ENCODE results near the gene ALPL.

ALPL gene

DNA sequence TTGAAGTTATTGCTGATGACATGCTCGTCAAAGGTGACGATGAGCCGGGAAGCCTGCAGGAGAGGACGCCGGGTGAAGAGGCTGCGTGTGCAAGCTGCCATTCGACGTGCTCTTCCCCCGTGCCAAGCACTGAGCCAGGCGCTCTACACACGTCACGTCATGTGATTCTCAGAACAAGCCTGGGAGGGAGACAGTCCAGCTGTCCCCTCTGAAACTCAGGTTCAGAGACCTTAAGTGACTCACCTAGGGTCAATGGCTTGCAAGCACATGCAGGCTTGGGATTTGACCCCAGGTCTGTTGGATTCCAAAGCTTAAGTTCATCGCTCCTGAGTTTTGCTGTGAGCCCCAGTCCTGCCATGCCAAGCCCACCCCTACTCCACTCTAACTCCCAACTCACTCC, 102.8 kb downstream of the ALPL start:
- H4K20me1 ChIP-seq (ENCODE audit: low read depth, low read length), result no peaks in the 10 kb centered on the region
- H3F3A ChIP-seq (ENCODE audit: insufficient read depth), result no peaks in the 10 kb centered on the region
- no peaks in the 10 kb centered on the region for H3K36me3 ChIP-seq (ENCODE audit: low read length)
- no peak overlapping the region for H3K27ac ChIP-seq (ENCODE audit: low read depth, low read length)
- no peak for TF ChIP-seq CTCF (IDR thresholded peaks at IDR 0.05; ENCODE audit: insufficient read depth, low read length, poor library complexity, severe bottlenecking)
- no peak for TF ChIP-seq EZH2phosphoT487 (conservative IDR thresholded peaks at IDR 0.05; ENCODE audit: low read length)
- no peak overlapping the region for H3K9ac ChIP-seq (ENCODE audit: low read length)
- H3K4me2 ChIP-seq (ENCODE audit: low read depth, low read length, poor library complexity, severe bottlenecking), result no peak overlapping the region
- H3K9me2 ChIP-seq (replicated peaks; ENCODE audit: insufficient read depth, low read length), result no peaks in the 10 kb centered on the region
- no peaks in the 10 kb centered on the region for H3K27me3 ChIP-seq (ENCODE audit: low read length)
- H3K9me3 ChIP-seq (ENCODE audit: insufficient read depth, low read length), result no peaks in the 10 kb centered on the region
- no peak overlapping the region for H3K4me3 ChIP-seq (ENCODE audit: insufficient read depth, low read length, poor library complexity, severe bottlenecking)
- no peak overlapping the region for H2AFZ ChIP-seq (ENCODE audit: low read depth, low read length, severe bottlenecking)
- no peaks in the 10 kb centered on the region for H3K79me2 ChIP-seq (ENCODE audit: insufficient read depth, low read length)

GRCh38 chr1:21613072-21613867, 104.0 kb downstream of the ALPL start:
- H3K9me2 ChIP-seq (replicated peaks; ENCODE audit: insufficient read depth, low read length), result no peaks in the 10 kb centered on the region
- no peak overlapping the region for H3K9ac ChIP-seq (ENCODE audit: low read length)
- H2AFZ ChIP-seq (ENCODE audit: low read depth, low read length, severe bottlenecking), result no peak overlapping the region
- no peaks in the 10 kb centered on the region for H3F3A ChIP-seq (ENCODE audit: insufficient read depth)
- no peak overlapping the region for H3K27ac ChIP-seq (ENCODE audit: low read depth, low read length)
- H3K36me3 ChIP-seq (ENCODE audit: low read length), result no peaks in the 10 kb centered on the region
- no peaks in the 10 kb centered on the region for H3K9me3 ChIP-seq (ENCODE audit: insufficient read depth, low read length)
- H3K79me2 ChIP-seq (ENCODE audit: insufficient read depth, low read length), result no peaks in the 10 kb centered on the region
- H3K27me3 ChIP-seq (ENCODE audit: low read length), result no peaks in the 10 kb centered on the region
- TF ChIP-seq EZH2phosphoT487 (conservative IDR thresholded peaks at IDR 0.05; ENCODE audit: low read length) (no peak), CTCF (IDR thresholded peaks at IDR 0.05; ENCODE audit: insufficient read depth, low read length, poor library complexity, severe bottlenecking) (no peak)
- no peak overlapping the region for H3K4me2 ChIP-seq (ENCODE audit: low read depth, low read length, poor library complexity, severe bottlenecking)
- H3K4me3 ChIP-seq (ENCODE audit: insufficient read depth, low read length, poor library complexity, severe bottlenecking), result no peak overlapping the region
- H4K20me1 ChIP-seq (ENCODE audit: low read depth, low read length), result no peaks in the 10 kb centered on the region

DNA sequence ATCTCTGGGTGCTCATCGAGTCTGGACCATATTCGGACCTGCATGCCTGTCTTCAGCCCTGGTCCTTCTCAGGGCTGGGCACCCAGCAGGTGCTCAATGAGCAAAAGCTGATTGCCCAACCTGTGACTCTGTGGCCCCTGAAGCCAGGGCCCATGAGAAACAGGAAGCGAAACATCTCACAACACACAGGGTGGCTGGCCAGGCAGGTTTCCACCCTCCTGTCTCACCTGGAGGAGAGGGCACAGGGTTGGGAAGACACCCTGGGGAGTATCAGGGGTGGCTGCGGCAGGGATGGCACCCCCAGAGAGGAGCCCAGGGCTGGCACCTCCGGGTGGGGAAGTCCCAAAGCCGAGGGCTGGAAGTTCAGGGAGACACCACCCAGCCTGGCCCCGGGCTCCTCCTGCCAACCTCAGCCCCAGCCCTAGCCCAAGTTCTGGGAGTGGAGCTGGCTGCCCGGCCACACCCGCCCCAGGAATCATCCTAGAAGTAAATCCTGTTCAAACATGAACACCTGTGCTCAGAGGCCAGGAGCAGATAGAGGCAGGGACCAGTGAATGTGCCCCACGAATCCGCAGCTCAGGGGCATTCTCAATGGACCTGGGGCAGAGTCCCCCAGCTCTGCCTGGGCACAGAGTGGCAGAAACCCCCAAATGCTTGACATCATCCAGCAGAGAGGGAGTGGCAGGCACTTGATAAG, 105.3 kb downstream of the ALPL start:
- H3K9ac ChIP-seq (ENCODE audit: low read length), result no peak overlapping the region
- no peak overlapping the region for H3K27ac ChIP-seq (ENCODE audit: low read depth, low read length)
- no peak overlapping the region for H3K4me2 ChIP-seq (ENCODE audit: low read depth, low read length, poor library complexity, severe bottlenecking)

More for the DNA sequence above, 105.3 kb downstream of the ALPL start:
- Histone ChIP-seq H3K36me3 (ENCODE audit: low read length) (no peaks in the 10 kb centered on the region), H3K4me3 (ENCODE audit: insufficient read depth, low read length, poor library complexity, severe bottlenecking) (no peak overlapping the region), H3K79me2 (ENCODE audit: insufficient read depth, low read length) (no peaks in the 10 kb centered on the region), H3K9me3 (ENCODE audit: insufficient read depth, low read length) (no peaks in the 10 kb centered on the region), H3F3A (ENCODE audit: insufficient read depth) (no peaks in the 10 kb centered on the region), H4K20me1 (ENCODE audit: low read depth, low read length) (no peaks in the 10 kb centered on the region), H3K27me3 (ENCODE audit: low read length) (no peaks in the 10 kb centered on the region), H2AFZ (ENCODE audit: low read depth, low read length, severe bottlenecking) (no peak overlapping the region), H3K9me2 (replicated peaks; ENCODE audit: insufficient read depth, low read length) (no peaks in the 10 kb centered on the region)
- TF ChIP-seq CTCF (IDR thresholded peaks at IDR 0.05; ENCODE audit: insufficient read depth, low read length, poor library complexity, severe bottlenecking) (no peak), EZH2phosphoT487 (conservative IDR thresholded peaks at IDR 0.05; ENCODE audit: low read length) (no peak)
